ENCODE data around the gene TROAP.

TROAP gene

DNA sequence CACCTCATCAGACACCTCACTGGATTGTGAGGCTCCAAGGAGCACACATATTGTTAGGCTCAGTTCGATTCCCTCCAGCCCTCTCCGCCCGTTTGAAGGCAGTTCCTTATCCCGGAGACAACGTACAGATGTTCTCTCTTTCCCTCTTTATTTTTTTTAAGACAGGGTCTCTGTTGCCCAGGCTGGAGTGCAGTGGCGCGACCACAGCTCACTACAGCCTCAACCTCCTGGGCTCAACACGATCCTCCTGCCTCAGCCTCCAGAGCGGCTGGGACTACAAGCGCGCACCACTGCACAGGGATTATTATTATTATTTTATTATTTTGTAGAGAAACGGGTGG, 718 bp upstream of the TROAP start (continued):
- TF ChIP-seq, protein P1, sequence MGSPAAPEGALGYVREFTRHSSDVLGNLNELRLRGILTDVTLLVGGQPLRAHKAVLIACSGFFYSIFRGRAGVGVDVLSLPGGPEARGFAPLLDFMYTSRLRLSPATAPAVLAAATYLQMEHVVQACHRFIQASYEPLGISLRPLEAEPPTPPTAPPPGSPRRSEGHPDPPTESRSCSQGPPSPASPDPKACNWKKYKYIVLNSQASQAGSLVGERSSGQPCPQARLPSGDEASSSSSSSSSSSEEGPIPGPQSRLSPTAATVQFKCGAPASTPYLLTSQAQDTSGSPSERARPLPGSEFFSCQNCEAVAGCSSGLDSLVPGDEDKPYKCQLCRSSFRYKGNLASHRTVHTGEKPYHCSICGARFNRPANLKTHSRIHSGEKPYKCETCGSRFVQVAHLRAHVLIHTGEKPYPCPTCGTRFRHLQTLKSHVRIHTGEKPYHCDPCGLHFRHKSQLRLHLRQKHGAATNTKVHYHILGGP (tag by site-specific recombination; IDR thresholded peaks at IDR 0.05) = no peak

DNA sequence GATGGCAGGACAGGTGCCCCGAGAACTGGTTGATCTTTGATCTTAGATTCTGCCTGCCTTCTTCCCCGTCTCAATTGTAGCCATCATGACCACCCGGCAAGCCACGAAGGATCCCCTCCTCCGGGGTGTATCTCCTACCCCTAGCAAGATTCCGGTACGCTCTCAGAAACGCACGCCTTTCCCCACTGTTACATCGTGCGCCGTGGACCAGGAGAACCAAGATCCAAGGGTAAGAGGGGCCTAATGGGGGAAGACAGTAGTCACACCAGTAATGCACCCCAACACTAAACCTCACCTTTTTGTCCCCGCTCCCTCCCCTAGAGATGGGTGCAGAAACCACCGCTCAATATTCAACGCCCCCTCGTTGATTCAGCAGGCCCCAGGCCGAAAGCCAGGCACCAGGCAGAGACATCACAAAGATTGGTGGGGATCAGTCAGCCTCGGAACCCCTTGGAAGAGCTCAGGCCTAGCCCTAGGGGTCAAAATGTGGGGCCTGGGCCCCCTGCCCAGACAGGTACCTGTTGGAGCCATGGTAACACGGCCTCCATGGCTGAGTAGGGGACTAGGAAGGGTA, 556 bp downstream of the TROAP start:
- Histone ChIP-seq H3K36me3 (ENCODE audit: control insufficient read depth in 2 of 2, insufficient read depth in 1 of 2, low read length in 2 of 2) (peaks cover 30 to 45% of the 10 kb centered on the region in 2 experiments), H3K27ac (ENCODE audit: extremely low read depth, low read depth, low read length) (peak overlapping the region; percentile 46), H3K4me3 (ENCODE audit: low read depth, low read length) (peak overlapping the region; percentile 60), H3K9me3 (ENCODE audit: control insufficient read depth, insufficient read depth, low read depth, low read length) (no peaks in the 10 kb centered on the region), H3K4me1 (ENCODE audit: control insufficient read depth, insufficient read depth, low read length) (0 out of 2 replicates have a peak, but pooled peaks cover 4% of the 10 kb centered on the region)
- ChIA-PET POLR2A (interaction anchor here (0.6 to 4.0 kb wide), 25 partner anchors 11 to 505 kb away, joined by 3 to 94 read pairs (median 5); partner anchors contain the start of genes C1QL4, DNAJC22, NCKAP5L and PRPH), CTCF (interaction anchor here (0.6 to 4.4 kb wide), 8 partner anchors 8 to 83 kb away, joined by 3 to 43 read pairs (median 18); partner anchors contain the start of genes DNAJC22 and PRPH)
- TF ChIP-seq ZBTB17 (tag by site-specific recombination; IDR thresholded peaks at IDR 0.05) (no peak), ZNF112 (tag by site-specific recombination; IDR thresholded peaks at IDR 0.05) (no peak), ZNF558 (tag by site-specific recombination; IDR thresholded peaks at IDR 0.05) (no peak), ZXDB (tag by site-specific recombination; IDR thresholded peaks at IDR 0.05) (no peak), ZNF596 (tag by site-specific recombination; IDR thresholded peaks at IDR 0.05) (no peak), ZNF585B (tag by site-specific recombination; IDR thresholded peaks at IDR 0.05) (no peak), ZBTB48 (tag by site-specific recombination; IDR thresholded peaks at IDR 0.05) (peak; percentile 35; the same call in 1 of the 2 replicates), GLIS2 (tag by site-specific recombination; IDR thresholded peaks at IDR 0.05) (no peak), ZNF214 (tag by site-specific recombination; IDR thresholded peaks at IDR 0.05; ENCODE audit: borderline replicate concordance) (no peak), ZNF843 (tag by site-specific recombination; IDR thresholded peaks at IDR 0.05) (0 out of 2 replicates have a peak, but pooled peaks have one; percentile 4), ZNF2 (tag by site-specific recombination; IDR thresholded peaks at IDR 0.05) (no peak), ZNF133 (tag by site-specific recombination; IDR thresholded peaks at IDR 0.05) (no peak), ZNF140 (tag by site-specific recombination; IDR thresholded peaks at IDR 0.05) (no peak), ZNF785 (tag by site-specific recombination; IDR thresholded peaks at IDR 0.05) (no peak), SALL2 (tag by site-specific recombination; IDR thresholded peaks at IDR 0.05; ENCODE audit: borderline replicate concordance) (no peak), ZNF510 (tag by site-specific recombination; IDR thresholded peaks at IDR 0.05; ENCODE audit: insufficient replicate concordance) (no peak), FEZF1 (tag by site-specific recombination; IDR thresholded peaks at IDR 0.05) (no peak), YY1 (tag by site-specific recombination; IDR thresholded peaks at IDR 0.05) (no peak), ZNF776 (tag by site-specific recombination; IDR thresholded peaks at IDR 0.05; ENCODE audit: borderline replicate concordance) (no peak), ZNF626 (tag by site-specific recombination; IDR thresholded peaks at IDR 0.05) (no peak)
- TF ChIP-seq, protein P2, sequence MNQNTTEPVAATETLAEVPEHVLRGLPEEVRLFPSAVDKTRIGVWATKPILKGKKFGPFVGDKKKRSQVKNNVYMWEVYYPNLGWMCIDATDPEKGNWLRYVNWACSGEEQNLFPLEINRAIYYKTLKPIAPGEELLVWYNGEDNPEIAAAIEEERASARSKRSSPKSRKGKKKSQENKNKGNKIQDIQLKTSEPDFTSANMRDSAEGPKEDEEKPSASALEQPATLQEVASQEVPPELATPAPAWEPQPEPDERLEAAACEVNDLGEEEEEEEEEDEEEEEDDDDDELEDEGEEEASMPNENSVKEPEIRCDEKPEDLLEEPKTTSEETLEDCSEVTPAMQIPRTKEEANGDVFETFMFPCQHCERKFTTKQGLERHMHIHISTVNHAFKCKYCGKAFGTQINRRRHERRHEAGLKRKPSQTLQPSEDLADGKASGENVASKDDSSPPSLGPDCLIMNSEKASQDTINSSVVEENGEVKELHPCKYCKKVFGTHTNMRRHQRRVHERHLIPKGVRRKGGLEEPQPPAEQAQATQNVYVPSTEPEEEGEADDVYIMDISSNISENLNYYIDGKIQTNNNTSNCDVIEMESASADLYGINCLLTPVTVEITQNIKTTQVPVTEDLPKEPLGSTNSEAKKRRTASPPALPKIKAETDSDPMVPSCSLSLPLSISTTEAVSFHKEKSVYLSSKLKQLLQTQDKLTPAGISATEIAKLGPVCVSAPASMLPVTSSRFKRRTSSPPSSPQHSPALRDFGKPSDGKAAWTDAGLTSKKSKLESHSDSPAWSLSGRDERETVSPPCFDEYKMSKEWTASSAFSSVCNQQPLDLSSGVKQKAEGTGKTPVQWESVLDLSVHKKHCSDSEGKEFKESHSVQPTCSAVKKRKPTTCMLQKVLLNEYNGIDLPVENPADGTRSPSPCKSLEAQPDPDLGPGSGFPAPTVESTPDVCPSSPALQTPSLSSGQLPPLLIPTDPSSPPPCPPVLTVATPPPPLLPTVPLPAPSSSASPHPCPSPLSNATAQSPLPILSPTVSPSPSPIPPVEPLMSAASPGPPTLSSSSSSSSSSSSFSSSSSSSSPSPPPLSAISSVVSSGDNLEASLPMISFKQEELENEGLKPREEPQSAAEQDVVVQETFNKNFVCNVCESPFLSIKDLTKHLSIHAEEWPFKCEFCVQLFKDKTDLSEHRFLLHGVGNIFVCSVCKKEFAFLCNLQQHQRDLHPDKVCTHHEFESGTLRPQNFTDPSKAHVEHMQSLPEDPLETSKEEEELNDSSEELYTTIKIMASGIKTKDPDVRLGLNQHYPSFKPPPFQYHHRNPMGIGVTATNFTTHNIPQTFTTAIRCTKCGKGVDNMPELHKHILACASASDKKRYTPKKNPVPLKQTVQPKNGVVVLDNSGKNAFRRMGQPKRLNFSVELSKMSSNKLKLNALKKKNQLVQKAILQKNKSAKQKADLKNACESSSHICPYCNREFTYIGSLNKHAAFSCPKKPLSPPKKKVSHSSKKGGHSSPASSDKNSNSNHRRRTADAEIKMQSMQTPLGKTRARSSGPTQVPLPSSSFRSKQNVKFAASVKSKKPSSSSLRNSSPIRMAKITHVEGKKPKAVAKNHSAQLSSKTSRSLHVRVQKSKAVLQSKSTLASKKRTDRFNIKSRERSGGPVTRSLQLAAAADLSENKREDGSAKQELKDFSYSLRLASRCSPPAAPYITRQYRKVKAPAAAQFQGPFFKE (tag by site-specific recombination; IDR thresholded peaks at IDR 0.05; ENCODE audit: borderline replicate concordance) = no peak
- TF ChIP-seq, protein P3, sequence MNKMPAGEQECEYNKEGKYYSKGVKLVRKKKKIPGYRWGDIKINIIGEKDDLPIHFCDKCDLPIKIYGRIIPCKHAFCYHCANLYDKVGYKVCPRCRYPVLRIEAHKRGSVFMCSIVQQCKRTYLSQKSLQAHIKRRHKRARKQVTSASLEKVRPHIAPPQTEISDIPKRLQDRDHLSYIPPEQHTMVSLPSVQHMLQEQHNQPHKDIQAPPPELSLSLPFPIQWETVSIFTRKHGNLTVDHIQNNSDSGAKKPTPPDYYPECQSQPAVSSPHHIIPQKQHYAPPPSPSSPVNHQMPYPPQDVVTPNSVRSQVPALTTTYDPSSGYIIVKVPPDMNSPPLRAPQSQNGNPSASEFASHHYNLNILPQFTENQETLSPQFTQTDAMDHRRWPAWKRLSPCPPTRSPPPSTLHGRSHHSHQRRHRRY (tag by site-specific recombination; IDR thresholded peaks at IDR 0.05) = no peak
- TF ChIP-seq, protein P4, sequence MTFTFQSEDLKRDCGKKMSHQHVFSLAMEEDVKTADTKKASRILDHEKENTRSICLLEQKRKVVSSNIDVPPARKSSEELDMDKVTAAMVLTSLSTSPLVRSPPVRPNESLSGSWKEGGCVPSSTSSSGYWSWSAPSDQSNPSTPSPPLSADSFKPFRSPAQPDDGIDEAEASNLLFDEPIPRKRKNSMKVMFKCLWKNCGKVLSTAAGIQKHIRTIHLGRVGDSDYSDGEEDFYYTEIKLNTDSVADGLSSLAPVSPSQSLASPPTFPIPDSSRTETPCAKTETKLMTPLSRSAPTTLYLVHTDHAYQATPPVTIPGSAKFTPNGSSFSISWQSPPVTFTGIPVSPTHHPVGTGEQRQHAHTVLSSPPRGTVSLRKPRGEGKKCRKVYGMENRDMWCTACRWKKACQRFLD (tag by site-specific recombination; IDR thresholded peaks at IDR 0.05) = no peak
- TF ChIP-seq, protein P5, sequence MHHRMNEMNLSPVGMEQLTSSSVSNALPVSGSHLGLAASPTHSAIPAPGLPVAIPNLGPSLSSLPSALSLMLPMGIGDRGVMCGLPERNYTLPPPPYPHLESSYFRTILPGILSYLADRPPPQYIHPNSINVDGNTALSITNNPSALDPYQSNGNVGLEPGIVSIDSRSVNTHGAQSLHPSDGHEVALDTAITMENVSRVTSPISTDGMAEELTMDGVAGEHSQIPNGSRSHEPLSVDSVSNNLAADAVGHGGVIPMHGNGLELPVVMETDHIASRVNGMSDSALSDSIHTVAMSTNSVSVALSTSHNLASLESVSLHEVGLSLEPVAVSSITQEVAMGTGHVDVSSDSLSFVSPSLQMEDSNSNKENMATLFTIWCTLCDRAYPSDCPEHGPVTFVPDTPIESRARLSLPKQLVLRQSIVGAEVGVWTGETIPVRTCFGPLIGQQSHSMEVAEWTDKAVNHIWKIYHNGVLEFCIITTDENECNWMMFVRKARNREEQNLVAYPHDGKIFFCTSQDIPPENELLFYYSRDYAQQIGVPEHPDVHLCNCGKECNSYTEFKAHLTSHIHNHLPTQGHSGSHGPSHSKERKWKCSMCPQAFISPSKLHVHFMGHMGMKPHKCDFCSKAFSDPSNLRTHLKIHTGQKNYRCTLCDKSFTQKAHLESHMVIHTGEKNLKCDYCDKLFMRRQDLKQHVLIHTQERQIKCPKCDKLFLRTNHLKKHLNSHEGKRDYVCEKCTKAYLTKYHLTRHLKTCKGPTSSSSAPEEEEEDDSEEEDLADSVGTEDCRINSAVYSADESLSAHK (tag by site-specific recombination; IDR thresholded peaks at IDR 0.05) = no peak

Measured in HEK293 (cell line).